ENCODE data around the gene CTSD. TPM values are rescaled to one million over a fixed set of nuclear protein-coding genes. Genes with fewer than 3 reads are reported as not detected.

Gene CTSD
- polyA plus RNA-seq, 1 experiment, result 77.8 TPM

- POLR2A ChIA-PET, result no interaction called here
- H3K27me3 ChIP-seq (ENCODE audit: control insufficient read depth, insufficient read depth, low read length), result peaks cover 20% of the 10 kb centered on the region
- no peak overlapping the region for H3K4me3 ChIP-seq (ENCODE audit: low read depth, low read length)
- no peak for DNase-seq (ENCODE audit: low read depth, low spot score)
- peaks cover 18% of the 10 kb centered on the region for H3K9me3 ChIP-seq (ENCODE audit: control insufficient read depth, insufficient read depth, low read length)
- H3K27ac ChIP-seq (ENCODE audit: low read depth, low read length), result no peak overlapping the region
- CTCF ChIA-PET, result no interaction called here
- TF ChIP-seq CTCF (IDR thresholded peaks at IDR 0.05; ENCODE audit: low read depth, low read length), result no peak
These were observed 20.1 kb downstream of the CTSD start for GRCh38 chr11:1743585-1744136.

GRCh38 chr11:1742869-1743584, 20.7 kb downstream of the CTSD start:
- Histone ChIP-seq H3K9me3 (ENCODE audit: control insufficient read depth, insufficient read depth, low read length) (peaks cover 18% of the 10 kb centered on the region), H3K27ac (ENCODE audit: low read depth, low read length) (no peak overlapping the region), H3K4me3 (ENCODE audit: low read depth, low read length) (no peak overlapping the region), H3K27me3 (ENCODE audit: control insufficient read depth, insufficient read depth, low read length) (peaks cover 14% of the 10 kb centered on the region)
- ChIA-PET POLR2A (no interaction called here), CTCF (no interaction called here)
- no peak for DNase-seq (ENCODE audit: low read depth, low spot score)
- TF ChIP-seq CTCF (IDR thresholded peaks at IDR 0.05; ENCODE audit: low read depth, low read length), result no peak

- Histone ChIP-seq H3K9me3 (ENCODE audit: control insufficient read depth, insufficient read depth, low read length) (peaks cover 24% of the 10 kb centered on the region), H3K27me3 (ENCODE audit: control insufficient read depth, insufficient read depth, low read length) (peaks cover 8% of the 10 kb centered on the region), H3K4me3 (ENCODE audit: low read depth, low read length) (no peak overlapping the region), H3K27ac (ENCODE audit: low read depth, low read length) (no peak overlapping the region)
- POLR2A ChIA-PET, result no interaction called here
- no peak for DNase-seq (ENCODE audit: low read depth, low spot score)
- CTCF ChIA-PET, result no interaction called here
- TF ChIP-seq CTCF (IDR thresholded peaks at IDR 0.05; ENCODE audit: low read depth, low read length), result no peak
These were observed 21.4 kb downstream of the CTSD start for GRCh38 chr11:1742371-1742770.

- ChIA-PET CTCF (no interaction called here), POLR2A (no interaction called here)
- Histone ChIP-seq H3K27ac (ENCODE audit: low read depth, low read length) (no peak overlapping the region), H3K9me3 (ENCODE audit: control insufficient read depth, insufficient read depth, low read length) (peaks cover 24% of the 10 kb centered on the region), H3K4me3 (ENCODE audit: low read depth, low read length) (no peak overlapping the region), H3K27me3 (ENCODE audit: control insufficient read depth, insufficient read depth, low read length) (peaks cover 6% of the 10 kb centered on the region)
- no peak for TF ChIP-seq CTCF (IDR thresholded peaks at IDR 0.05; ENCODE audit: low read depth, low read length)
- DNase-seq (ENCODE audit: low read depth, low spot score), result no peak
These were observed 22.0 kb downstream of the CTSD start for GRCh38 chr11:1741741-1742140.

GRCh38 chr11:1740786-1741530, 22.8 kb downstream of the CTSD start:
- Histone ChIP-seq H3K27ac (ENCODE audit: low read depth, low read length) (no peak overlapping the region), H3K4me3 (ENCODE audit: low read depth, low read length) (no peak overlapping the region), H3K27me3 (ENCODE audit: control insufficient read depth, insufficient read depth, low read length) (peaks cover 9% of the 10 kb centered on the region), H3K9me3 (ENCODE audit: control insufficient read depth, insufficient read depth, low read length) (peaks cover 26% of the 10 kb centered on the region)
- CTCF ChIA-PET, result no interaction called here
- POLR2A ChIA-PET, result no interaction called here
- TF ChIP-seq CTCF (IDR thresholded peaks at IDR 0.05; ENCODE audit: low read depth, low read length), result no peak
- DNase-seq (ENCODE audit: low read depth, low spot score), result no peak

All from AG04450 (cell line).